Retinal pigment epithelial cell (primary cell): Measurements from ENCODE around the gene HMCN1.
A peak's percentile ranks its signal among the peaks of the same experiment; 100 is the strongest.

Experiments
- DNase-seq: peaks from one replicate; pipeline ENCODE4 v3.0.0-alpha.2; 2010; ENCODE audit warnings: low read depth
- H3K4me3 ChIP-seq: 2 replicates; pipeline ENCODE4 v1.5.1; 2011; ENCODE audit warnings: mild to moderate bottlenecking, low read length, control low read depth, moderate library complexity
- CTCF ChIP-seq: conservative IDR thresholded peaks from 2 replicates; pipeline ENCODE4 v1.5.1; 2011; ENCODE audit warnings: low read depth, low read length, control low read depth, inconsistent platforms

HMCN1 gene

DNA sequence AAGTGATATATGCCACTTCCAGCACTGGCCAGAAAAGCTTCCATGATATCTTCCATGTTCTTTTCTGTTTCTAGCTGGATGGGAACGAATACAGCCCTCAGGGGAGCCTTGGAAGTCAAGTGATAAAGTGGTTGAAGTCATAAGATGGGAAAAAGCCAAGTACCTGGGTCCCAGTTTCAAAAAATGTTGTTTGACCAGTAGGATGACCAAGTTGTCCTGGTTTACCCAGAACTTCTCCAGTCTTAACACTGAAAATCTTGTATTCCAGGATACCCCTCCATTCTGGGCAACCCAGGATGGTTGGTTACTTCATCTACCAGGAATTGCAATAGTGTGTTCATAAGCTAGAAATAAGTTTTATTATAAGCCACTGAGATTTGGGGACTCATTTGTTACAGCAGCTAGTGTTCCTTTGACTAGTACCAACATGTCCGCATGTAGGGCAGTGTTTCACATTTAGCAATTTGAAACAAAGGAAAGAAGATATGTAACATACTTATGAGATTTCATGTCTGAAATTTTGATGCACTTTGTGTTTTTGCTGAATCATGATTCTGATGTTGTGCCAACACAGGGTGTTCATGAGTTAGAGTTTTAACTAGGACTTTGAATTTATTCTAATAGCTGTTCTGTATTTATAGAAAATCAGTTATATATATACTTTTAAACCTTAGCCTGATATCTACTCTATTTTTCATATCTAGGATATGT, 500.9 kb downstream of the HMCN1 start:
- no peak overlapping the region for H3K4me3 ChIP-seq
- no peak for DNase-seq
- TF ChIP-seq CTCF: no peak

- DNase-seq: no peak
- no peak for TF ChIP-seq CTCF
- H3K4me3 ChIP-seq: no peak overlapping the region
These were observed 501.5 kb downstream of the HMCN1 start for GRCh38 chr1:186235696-186236095.

- peak; percentile 8 for DNase-seq
- H3K4me3 ChIP-seq: no peak overlapping the region
- TF ChIP-seq CTCF: no peak
These were observed 502.7 kb downstream of the HMCN1 start for GRCh38 chr1:186236921-186237320.

DNA sequence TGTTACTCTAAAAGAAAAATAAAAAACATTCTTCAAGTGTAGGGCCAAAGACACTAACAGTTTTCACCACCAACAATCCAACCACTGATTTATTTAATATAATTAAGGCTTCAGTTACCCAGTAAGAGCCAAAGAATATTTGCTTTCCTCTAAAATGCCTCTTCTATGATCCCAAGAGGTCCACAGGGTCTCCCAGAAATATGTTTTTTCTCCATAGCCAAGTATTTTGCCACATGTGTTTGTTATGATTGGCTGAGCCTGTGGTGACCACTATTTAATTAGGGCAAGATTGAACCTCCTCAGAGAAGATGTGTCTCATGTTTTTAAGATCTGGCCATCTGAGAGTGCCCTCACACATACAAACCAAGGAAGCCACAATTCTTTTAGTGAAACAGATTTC, 505.0 kb downstream of the HMCN1 start:
- DNase-seq: no peak
- TF ChIP-seq CTCF: no peak
- H3K4me3 ChIP-seq: no peak overlapping the region

- no peak overlapping the region for H3K4me3 ChIP-seq
- no peak for TF ChIP-seq CTCF
- no peak for DNase-seq
These were observed 506.2 kb downstream of the HMCN1 start for GRCh38 chr1:186240436-186240835.
